ENCODE data around the gene NPS.

NPS gene

GRCh38 chr10:127580822-127581221, 31.7 kb downstream of the NPS start:
- Histone ChIP-seq H3K36me3 (no peaks in the 10 kb centered on the region), H3K27me3 (peaks cover 35% of the 10 kb centered on the region), H3K4me1 (ENCODE audit: control insufficient read depth in 1 of 2, insufficient read depth in 1 of 2, low read depth in 1 of 2, low read length in 1 of 2) (no peaks in the 10 kb centered on the region), H3K9me3 (no peaks in the 10 kb centered on the region), H3K4me3 (ENCODE audit: low read depth in 1 of 2, low read length in 1 of 2) (no peak overlapping the region), H3K27ac (no peak overlapping the region)
- no peak for TF ChIP-seq CTCF (IDR thresholded peaks at IDR 0.05)

GRCh38 chr10:127585519-127586023, 36.5 kb downstream of the NPS start:
- Histone ChIP-seq H3K4me1 (ENCODE audit: control insufficient read depth in 1 of 2, insufficient read depth in 1 of 2, low read depth in 1 of 2, low read length in 1 of 2) (no peaks in the 10 kb centered on the region), H3K4me3 (ENCODE audit: low read depth in 1 of 2, low read length in 1 of 2) (no peak overlapping the region), H3K27me3 (peaks cover 18% of the 10 kb centered on the region), H3K9me3 (no peaks in the 10 kb centered on the region), H3K27ac (no peak overlapping the region), H3K36me3 (no peaks in the 10 kb centered on the region)
- no peak for TF ChIP-seq CTCF (IDR thresholded peaks at IDR 0.05)

- Histone ChIP-seq H3K27ac (no peak overlapping the region), H3K36me3 (no peaks in the 10 kb centered on the region), H3K4me3 (ENCODE audit: low read depth in 1 of 2, low read length in 1 of 2) (no peak overlapping the region), H3K4me1 (ENCODE audit: control insufficient read depth in 1 of 2, insufficient read depth in 1 of 2, low read depth in 1 of 2, low read length in 1 of 2) (no peaks in the 10 kb centered on the region), H3K27me3 (peaks cover 23% of the 10 kb centered on the region), H3K9me3 (no peaks in the 10 kb centered on the region)
- no peak for TF ChIP-seq CTCF (IDR thresholded peaks at IDR 0.05)
Measured at GRCh38 chr10:127587668-127588365, 38.7 kb downstream of the NPS start.

- Histone ChIP-seq H3K27ac (no peak overlapping the region), H3K4me3 (ENCODE audit: low read depth in 1 of 2, low read length in 1 of 2) (no peak overlapping the region), H3K36me3 (no peaks in the 10 kb centered on the region), H3K4me1 (ENCODE audit: control insufficient read depth in 1 of 2, insufficient read depth in 1 of 2, low read depth in 1 of 2, low read length in 1 of 2) (no peaks in the 10 kb centered on the region), H3K9me3 (no peaks in the 10 kb centered on the region), H3K27me3 (peaks cover 12% of the 10 kb centered on the region)
- no peak for TF ChIP-seq CTCF (IDR thresholded peaks at IDR 0.05)
Measured at GRCh38 chr10:127592586-127592985, 43.5 kb downstream of the NPS start.

- H3K27ac ChIP-seq = no peak overlapping the region
- H3K4me3 ChIP-seq (ENCODE audit: low read depth in 1 of 2, low read length in 1 of 2) = no peak overlapping the region
- no peaks in the 10 kb centered on the region for H3K27me3 ChIP-seq
- no peak for TF ChIP-seq CTCF (IDR thresholded peaks at IDR 0.05)
- H3K4me1 ChIP-seq (ENCODE audit: control insufficient read depth in 1 of 2, insufficient read depth in 1 of 2, low read depth in 1 of 2, low read length in 1 of 2) = no peaks in the 10 kb centered on the region
- H3K9me3 ChIP-seq = no peaks in the 10 kb centered on the region
- no peaks in the 10 kb centered on the region for H3K36me3 ChIP-seq
Measured at GRCh38 chr10:127600479-127600878, 51.4 kb downstream of the NPS start.
